ENCODE data around the gene DUSP12. TPM values are rescaled to one million over a fixed set of nuclear protein-coding genes. Genes with fewer than 3 reads are reported as not detected.
A peak's percentile ranks its signal among the peaks of the same experiment; 100 is the strongest.

Gene DUSP12, protein sequence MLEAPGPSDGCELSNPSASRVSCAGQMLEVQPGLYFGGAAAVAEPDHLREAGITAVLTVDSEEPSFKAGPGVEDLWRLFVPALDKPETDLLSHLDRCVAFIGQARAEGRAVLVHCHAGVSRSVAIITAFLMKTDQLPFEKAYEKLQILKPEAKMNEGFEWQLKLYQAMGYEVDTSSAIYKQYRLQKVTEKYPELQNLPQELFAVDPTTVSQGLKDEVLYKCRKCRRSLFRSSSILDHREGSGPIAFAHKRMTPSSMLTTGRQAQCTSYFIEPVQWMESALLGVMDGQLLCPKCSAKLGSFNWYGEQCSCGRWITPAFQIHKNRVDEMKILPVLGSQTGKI
- 100 to 1,000 TPM in 1 of 8 experiments, 10 to 100 TPM in 7; 22.8 to 100 (median 66.8) TPM for total RNA-seq

DNA sequence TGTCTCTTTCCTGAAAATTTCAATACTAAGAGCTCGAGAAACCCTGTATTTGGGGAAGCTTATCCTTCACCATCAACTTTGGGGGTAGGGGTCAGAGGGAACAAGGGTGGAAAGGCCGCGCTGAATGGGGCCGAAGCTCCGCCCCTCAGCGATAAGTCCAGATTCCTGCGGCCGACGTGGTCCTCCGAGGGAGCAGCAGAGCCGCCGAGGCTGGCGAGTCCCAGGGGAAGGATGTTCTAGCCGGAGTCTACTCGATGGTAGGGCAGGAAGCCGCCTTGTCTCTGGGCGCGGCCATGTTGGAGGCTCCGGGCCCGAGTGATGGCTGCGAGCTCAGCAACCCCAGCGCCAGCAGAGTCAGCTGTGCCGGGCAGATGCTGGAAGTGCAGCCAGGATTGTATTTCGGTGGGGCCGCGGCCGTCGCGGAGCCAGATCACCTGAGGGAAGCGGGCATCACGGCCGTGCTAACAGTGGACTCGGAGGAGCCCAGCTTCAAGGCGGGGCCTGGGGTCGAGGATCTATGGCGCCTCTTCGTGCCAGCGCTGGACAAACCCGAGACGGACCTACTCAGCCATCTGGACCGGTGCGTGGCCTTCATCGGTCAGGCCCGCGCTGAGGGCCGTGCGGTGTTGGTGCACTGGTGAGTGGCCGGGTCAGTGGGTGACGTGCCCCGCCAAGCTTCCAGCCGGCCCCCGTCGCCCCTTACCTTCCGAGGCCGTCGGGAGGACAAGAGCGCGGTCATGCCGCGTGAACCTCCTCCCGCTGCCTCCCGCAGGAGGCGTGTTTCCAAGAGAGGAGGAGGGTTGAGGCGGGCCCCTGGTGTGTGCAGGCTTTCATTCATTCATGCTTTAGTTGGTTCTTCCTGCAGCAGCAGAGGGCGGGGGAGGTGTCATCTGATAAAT, at the start of gene DUSP12:
DUSP12 (plus strand) TSS at position 278 of the 899 bp plus-strand sequence; CDS start at position 294, 16 bp downstream.
- in situ Hi-C loops (cut with MboI; ENCODE audit: low pct_unique_long_range_greater_than_20kb in 2 of 9, low sequenced_read_pairs in 9 of 9, unreplicated experiment in 9 of 9): loop anchor here in 4 of 9 experiments (25.0 kb wide), 2 partner anchors 112 to 537 kb away; partner anchors contain the start of genes APOA2 (in 2 of the 4), FCER1G (in 2 of the 4), FCGR3B (in 2 of the 4) and NDUFS2 (in 2 of the 4)
- WGBS, 10 experiments: 0 to 7% (median 1%) methylated on average over 1 to 44 of the region's 65 CpGs; no CpG with 5 or more reads in 1 of the 10 experiments
- peak; percentile 90 to 96 (median 93) for ATAC-seq (replicated peaks in 6 of 8)
- Histone ChIP-seq H3K27ac (peak within 1 kb of the TSS; percentile 95 to 97), H3K4me3 (peak within 1 kb of the TSS; percentile 80 to 96 (median 90)), H3K4me1 (replicated peaks in 1 of 2) (peaks cover 11 to 17% of the 10 kb centered on the region in 2 donors)

- 0 to 78% (median 60%) methylated on average over 1 to 8 of the region's 8 CpGs; no CpG with 5 or more reads in 2 of the 10 experiments for WGBS, 10 experiments
- H3K4me1 ChIP-seq (replicated peaks in 1 of 2): no peaks in the 10 kb centered on the region
- no peak overlapping the region for H3K4me3 ChIP-seq
- H3K27ac ChIP-seq: no peak overlapping the region
- in situ Hi-C loops (cut with MboI; ENCODE audit: low pct_unique_long_range_greater_than_20kb in 2 of 9, low sequenced_read_pairs in 9 of 9, unreplicated experiment in 9 of 9): no loop called here
- peak in 2 of 8 experiments; percentile 19 to 40 for ATAC-seq (replicated peaks in 6 of 8)
Measured at GRCh38 chr1:161702250-161702649, 47.3 kb upstream of the DUSP12 start.

- H3K4me1 ChIP-seq (replicated peaks in 1 of 2): peaks cover 0 to 7% of the 10 kb centered on the region in 2 donors
- in situ Hi-C loops (cut with MboI; ENCODE audit: low pct_unique_long_range_greater_than_20kb in 2 of 9, low sequenced_read_pairs in 9 of 9, unreplicated experiment in 9 of 9): no loop called here
- no peak for ATAC-seq (replicated peaks in 6 of 8)
- H3K4me3 ChIP-seq: no peak overlapping the region
- no peak overlapping the region for H3K27ac ChIP-seq
- 8 to 86% (median 66%) methylated on average over 1 to 4 of the region's 4 CpGs; no CpG with 5 or more reads in 4 of the 10 experiments for WGBS, 10 experiments
Measured at GRCh38 chr1:161705537-161705936, 44.0 kb upstream of the DUSP12 start.

DNA sequence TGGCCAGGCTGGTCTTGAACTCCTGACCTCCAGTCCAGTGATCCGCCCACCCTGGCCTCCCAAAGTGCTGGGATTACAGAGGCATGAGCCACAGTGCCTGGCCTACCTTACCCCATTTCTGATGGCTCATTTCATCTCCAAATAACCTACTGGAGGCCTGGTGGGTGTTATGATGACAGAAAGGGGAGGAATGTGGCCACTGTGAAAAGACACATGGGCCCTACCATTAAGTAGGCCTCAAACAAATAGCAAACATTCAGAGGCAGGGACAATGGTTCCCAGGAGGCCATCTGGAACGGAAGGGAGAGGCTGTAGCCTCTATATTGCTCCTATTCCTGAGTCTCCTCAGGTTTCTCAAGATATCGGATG, 43.5 kb upstream of the DUSP12 start:
- in situ Hi-C loops (cut with MboI; ENCODE audit: low pct_unique_long_range_greater_than_20kb in 2 of 9, low sequenced_read_pairs in 9 of 9, unreplicated experiment in 9 of 9): no loop called here
- 0 to 67% (median 17%) methylated on average over 1 to 3 of the region's 3 CpGs; no CpG with 5 or more reads in 5 of the 10 experiments for WGBS, 10 experiments
- H3K4me1 ChIP-seq (replicated peaks in 1 of 2): peaks cover 0 to 10% of the 10 kb centered on the region in 2 donors
- no peak overlapping the region for H3K4me3 ChIP-seq
- ATAC-seq (replicated peaks in 6 of 8): peak in 2 of 8 experiments; percentile 56 to 61
- no peak overlapping the region for H3K27ac ChIP-seq

DNA sequence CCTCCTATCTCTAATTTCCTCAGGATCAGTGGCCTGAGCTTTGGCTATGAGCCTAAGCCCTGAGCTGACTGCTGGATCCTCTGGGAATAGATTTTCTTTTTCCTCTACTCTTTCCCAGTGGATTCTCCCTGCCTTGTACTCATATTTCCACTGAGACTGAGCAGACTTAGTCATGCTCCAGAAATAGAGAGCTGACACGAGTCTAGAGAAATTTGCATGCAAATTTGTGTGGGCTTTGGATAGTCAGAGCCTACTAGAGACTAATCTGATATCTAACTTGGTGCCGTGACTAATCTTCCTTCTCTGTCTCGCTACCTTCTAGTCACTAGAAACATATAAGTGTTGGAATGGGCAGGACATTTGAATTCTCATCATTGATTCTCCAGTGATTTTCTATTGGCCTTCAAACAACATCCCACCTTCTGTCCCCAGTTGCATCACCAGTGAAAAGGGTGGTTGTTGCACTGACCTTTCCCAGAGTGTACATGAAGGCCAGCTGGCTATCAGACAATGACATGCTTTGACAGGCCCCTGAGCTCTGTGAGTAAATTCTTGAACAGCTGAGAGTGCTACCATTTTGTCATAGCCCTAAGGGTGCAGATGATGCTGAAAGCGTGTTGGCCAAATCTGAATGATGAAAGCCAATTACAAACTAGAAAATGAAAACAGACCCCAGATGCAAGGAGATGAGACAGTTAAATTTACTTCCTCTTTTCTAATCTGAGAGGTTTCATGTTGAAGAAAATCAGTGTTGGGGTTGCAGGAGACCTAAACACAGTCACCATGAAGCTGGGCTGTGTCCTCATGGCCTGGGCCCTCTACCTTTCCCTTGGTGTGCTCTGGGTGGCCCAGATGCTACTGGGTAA, 42.9 kb upstream of the DUSP12 start, which contains the start of gene FCRLA:
FCRLA (plus strand) TSS at position 748 of the 866 bp plus-strand sequence; CDS start at position 784, 36 bp downstream.
- peaks cover 0 to 10% of the 10 kb centered on the region in 2 donors for H3K4me1 ChIP-seq (replicated peaks in 1 of 2)
- peak; percentile 59 to 99 (median 93) for ATAC-seq (replicated peaks in 6 of 8)
- in situ Hi-C loops (cut with MboI; ENCODE audit: low pct_unique_long_range_greater_than_20kb in 2 of 9, low sequenced_read_pairs in 9 of 9, unreplicated experiment in 9 of 9): no loop called here
- no peak within 1 kb of the TSS for H3K27ac ChIP-seq
- no peak within 1 kb of the TSS for H3K4me3 ChIP-seq
- WGBS, 10 experiments: 0 to 72% (median 46%) methylated on average over 1 to 4 of the region's 4 CpGs; no CpG with 5 or more reads in 2 of the 10 experiments

- Histone ChIP-seq H3K4me1 (replicated peaks in 1 of 2) (peaks cover 0 to 10% of the 10 kb centered on the region in 2 donors), H3K4me3 (no peak overlapping the region), H3K27ac (no peak overlapping the region)
- 40 to 100% (median 79%) methylated on average over 1 to 2 of the region's 2 CpGs; no CpG with 5 or more reads in 1 of the 10 experiments for WGBS, 10 experiments
- in situ Hi-C loops (cut with MboI; ENCODE audit: low pct_unique_long_range_greater_than_20kb in 2 of 9, low sequenced_read_pairs in 9 of 9, unreplicated experiment in 9 of 9): no loop called here
- no peak for ATAC-seq (replicated peaks in 6 of 8)
Measured at GRCh38 chr1:161707503-161707902, 42.1 kb upstream of the DUSP12 start.

GRCh38 chr1:161709373-161709772, 40.2 kb upstream of the DUSP12 start:
- Histone ChIP-seq H3K27ac (no peak overlapping the region), H3K4me3 (no peak overlapping the region), H3K4me1 (replicated peaks in 1 of 2) (peaks cover 0 to 10% of the 10 kb centered on the region in 2 donors)
- ATAC-seq (replicated peaks in 6 of 8): no peak
- in situ Hi-C loops (cut with MboI; ENCODE audit: low pct_unique_long_range_greater_than_20kb in 2 of 9, low sequenced_read_pairs in 9 of 9, unreplicated experiment in 9 of 9): no loop called here
- WGBS, 10 experiments: 38 to 82% (median 55%) methylated on average over 3 to 4 of the region's 4 CpGs

GRCh38 chr1:161710560-161710959, 39.0 kb upstream of the DUSP12 start:
- ATAC-seq (replicated peaks in 6 of 8): peak in 3 of 8 experiments; percentile 24 to 63 (median 58)
- WGBS, 10 experiments: 0 to 80% (median 65%) methylated on average over 1 to 3 of the region's 4 CpGs; no CpG with 5 or more reads in 4 of the 10 experiments
- no peak overlapping the region for H3K4me3 ChIP-seq
- in situ Hi-C loops (cut with MboI; ENCODE audit: low pct_unique_long_range_greater_than_20kb in 2 of 9, low sequenced_read_pairs in 9 of 9, unreplicated experiment in 9 of 9): no loop called here
- no peak overlapping the region for H3K27ac ChIP-seq
- peaks cover 0 to 10% of the 10 kb centered on the region in 2 donors for H3K4me1 ChIP-seq (replicated peaks in 1 of 2)

DNA sequence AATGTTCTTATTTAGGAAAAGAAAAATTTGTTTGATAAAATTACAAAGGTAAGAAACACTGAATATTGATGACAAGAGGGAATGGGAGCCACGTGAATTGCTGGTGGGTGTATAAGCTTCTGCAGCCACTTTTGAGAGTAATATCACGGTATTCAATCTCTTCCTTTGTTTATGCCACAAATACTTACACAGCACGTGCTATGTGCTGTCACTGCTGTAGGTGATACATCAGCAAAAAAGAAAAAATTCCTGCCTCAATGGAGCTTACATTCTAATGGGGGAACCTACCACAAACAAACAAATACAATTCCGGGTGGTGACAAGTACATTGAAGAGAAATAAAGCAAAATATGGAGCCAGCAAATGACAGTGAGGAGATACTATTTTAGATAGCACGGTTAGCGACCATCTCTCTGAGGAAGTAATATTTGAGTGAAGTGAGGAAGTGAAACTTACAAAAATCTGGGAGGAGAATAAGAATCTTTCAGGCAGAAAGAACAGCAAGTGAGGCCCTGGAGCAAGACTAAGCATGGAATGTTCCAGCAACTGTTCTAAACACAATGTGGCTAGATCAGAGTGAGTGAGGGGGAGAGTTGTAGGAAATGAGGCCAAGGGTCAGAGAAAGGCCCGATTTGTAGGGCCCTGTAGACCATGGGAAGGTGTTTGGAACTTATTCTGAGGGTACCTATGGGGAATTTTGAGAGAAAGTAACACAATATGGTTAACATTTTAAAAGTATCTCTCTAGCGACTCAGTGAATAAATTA, 30.8 kb upstream of the DUSP12 start:
- ATAC-seq (replicated peaks in 6 of 8): no peak
- Histone ChIP-seq H3K4me1 (replicated peaks in 1 of 2) (no peaks in the 10 kb centered on the region), H3K4me3 (no peak overlapping the region), H3K27ac (no peak overlapping the region)
- in situ Hi-C loops (cut with MboI; ENCODE audit: low pct_unique_long_range_greater_than_20kb in 2 of 9, low sequenced_read_pairs in 9 of 9, unreplicated experiment in 9 of 9): no loop called here
- 62 to 87% (median 77%) methylated on average over 4 to 8 of the region's 8 CpGs for WGBS, 10 experiments

GRCh38 chr1:161719325-161719611, 30.3 kb upstream of the DUSP12 start:
- no peak overlapping the region for H3K27ac ChIP-seq
- no peak for ATAC-seq (replicated peaks in 6 of 8)
- WGBS, 10 experiments: 75 to 100% (median 100%) methylated on average over 1 of the region's 1 CpG; no CpG with 5 or more reads in 4 of the 10 experiments
- H3K4me3 ChIP-seq: no peak overlapping the region
- in situ Hi-C loops (cut with MboI; ENCODE audit: low pct_unique_long_range_greater_than_20kb in 2 of 9, low sequenced_read_pairs in 9 of 9, unreplicated experiment in 9 of 9): no loop called here
- no peaks in the 10 kb centered on the region for H3K4me1 ChIP-seq (replicated peaks in 1 of 2)

GRCh38 chr1:161720422-161720821, 29.2 kb upstream of the DUSP12 start:
- no peak overlapping the region for H3K4me3 ChIP-seq
- no peak overlapping the region for H3K27ac ChIP-seq
- peaks cover 2 to 3% of the 10 kb centered on the region in 2 donors for H3K4me1 ChIP-seq (replicated peaks in 1 of 2)
- in situ Hi-C loops (cut with MboI; ENCODE audit: low pct_unique_long_range_greater_than_20kb in 2 of 9, low sequenced_read_pairs in 9 of 9, unreplicated experiment in 9 of 9): no loop called here
- 60 to 100% (median 100%) methylated on average over 1 of the region's 1 CpG; no CpG with 5 or more reads in 3 of the 10 experiments for WGBS, 10 experiments
- ATAC-seq (replicated peaks in 6 of 8): no peak

All from motor neuron (in vitro differentiated cells).